G401.6 (cell line): Measurements from ENCODE around the gene ADGRF1.

Source experiments
- FAIRE-seq: peaks from 2 replicates; lab custom pipeline; 2012; peaks lifted over from hg19 to GRCh38; lab: Jason Lieb, UNC

The ADGRF1 gene

DNA sequence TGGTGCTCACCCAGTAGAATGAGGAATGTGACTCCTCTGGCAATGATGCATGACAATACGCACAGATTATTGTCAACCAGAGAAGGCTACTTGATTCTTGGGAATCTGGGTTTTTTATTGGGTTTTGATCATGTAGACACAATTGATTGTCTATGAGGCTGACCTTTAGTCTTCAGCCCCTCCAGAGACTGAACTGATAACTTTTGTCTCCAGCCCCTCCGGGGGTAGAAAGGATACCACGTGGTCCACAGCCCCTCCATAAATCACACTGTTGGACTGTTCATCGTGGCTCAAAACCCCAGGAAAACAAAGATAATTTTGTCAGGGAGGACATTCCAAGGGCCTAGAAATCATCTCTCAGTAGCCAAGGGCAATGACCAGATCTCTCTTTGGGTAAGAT, 62.9 kb downstream of the ADGRF1 start:
- no peak for FAIRE-seq

DNA sequence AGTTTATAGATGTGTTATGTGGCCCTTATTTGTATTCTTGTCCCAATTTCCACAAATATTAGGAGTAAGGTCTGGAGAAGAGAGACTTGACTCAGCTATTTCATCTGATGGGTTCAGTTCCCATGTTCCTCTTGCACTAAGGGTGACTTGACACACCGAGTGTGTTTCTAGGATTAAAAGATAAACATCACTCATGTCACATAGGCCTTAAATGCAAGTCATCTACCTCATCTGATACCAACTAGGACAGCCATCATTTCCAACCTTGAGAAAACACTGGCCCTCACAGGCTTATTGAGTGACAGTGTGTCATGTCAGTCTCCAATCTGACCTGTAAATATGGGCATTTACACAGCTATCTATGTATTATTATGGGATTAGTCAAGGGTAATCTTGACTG, 67.3 kb downstream of the ADGRF1 start:
- no peak for FAIRE-seq

DNA sequence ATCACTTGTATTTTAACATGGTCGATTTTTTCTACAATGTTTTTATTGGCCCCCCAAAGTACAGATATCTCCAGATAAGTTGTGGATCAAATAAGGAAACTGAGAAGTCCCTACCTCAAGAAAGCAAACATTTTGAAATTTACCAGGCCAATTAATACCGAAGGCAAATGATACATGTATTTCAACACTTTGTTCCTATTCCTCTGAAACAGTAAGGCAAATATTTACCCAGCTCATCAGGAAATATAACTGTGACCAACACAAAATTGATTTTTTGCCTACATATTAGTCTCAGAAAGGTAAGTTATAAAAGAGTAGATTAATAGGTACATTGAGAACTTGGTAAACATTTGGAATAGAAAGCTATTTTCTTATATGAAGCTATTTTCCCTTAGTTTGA, 69.1 kb downstream of the ADGRF1 start:
- no peak for FAIRE-seq

DNA sequence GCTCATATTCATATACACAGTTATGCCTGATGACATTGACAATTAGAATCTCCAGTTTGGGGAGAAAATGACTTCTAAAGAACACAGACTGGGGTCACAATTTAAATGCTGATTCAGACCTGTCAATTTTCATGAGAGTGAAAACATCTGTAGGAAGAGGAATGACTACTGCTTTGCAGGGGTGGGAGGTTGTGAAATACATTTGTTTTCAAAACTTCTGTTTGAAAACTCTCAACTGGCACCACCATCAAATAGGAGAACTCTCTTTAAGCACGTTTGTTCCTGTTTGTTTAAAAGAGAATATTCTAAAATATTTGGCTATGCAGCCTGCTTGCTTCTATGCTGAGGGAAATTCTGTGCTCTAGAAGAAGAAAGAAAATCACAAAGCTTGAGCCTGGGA, 69.6 kb downstream of the ADGRF1 start:
- no peak for FAIRE-seq

DNA sequence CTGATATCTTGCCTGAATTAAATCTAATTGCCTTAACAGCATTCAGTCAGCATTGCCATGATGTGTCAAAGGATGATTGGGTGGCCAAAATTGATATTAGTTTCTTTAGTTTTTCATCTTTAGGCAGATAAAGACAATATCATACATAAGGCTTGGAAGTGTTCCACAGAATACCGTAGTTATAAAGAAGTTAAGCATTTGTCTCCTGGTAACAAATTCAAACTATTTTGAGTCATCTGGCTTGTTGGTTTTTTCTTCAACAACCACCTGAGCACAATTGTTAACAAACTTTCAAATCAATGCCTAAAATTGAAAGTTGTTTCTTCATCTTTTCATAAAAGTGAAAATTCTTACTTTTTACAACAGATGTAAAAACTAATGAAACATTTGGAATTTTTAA, 72.9 kb downstream of the ADGRF1 start:
- no peak for FAIRE-seq

DNA sequence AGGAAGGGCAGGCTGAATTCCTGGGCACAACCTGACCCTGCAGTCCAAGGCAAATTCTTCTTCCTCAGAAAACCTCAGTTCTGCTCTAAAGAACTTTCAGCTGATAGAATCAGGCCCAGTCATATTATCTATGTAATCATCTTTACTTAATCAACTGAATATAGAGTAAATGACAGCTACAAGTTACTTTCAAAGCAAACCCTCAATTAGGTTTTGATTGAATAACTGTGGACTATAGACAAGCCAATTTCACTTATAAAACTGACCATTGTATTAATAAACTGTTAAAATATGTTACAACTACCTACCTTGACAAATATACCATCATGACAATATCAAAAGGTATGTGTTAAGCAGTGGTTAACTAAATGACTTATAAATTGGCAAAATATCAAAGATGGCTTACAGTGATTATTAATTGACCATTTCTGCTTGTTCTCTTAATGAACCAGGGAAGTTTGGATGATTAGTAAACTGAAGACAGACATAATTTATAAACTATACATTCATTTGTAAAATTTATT, 74.2 kb downstream of the ADGRF1 start:
- FAIRE-seq = no peak

DNA sequence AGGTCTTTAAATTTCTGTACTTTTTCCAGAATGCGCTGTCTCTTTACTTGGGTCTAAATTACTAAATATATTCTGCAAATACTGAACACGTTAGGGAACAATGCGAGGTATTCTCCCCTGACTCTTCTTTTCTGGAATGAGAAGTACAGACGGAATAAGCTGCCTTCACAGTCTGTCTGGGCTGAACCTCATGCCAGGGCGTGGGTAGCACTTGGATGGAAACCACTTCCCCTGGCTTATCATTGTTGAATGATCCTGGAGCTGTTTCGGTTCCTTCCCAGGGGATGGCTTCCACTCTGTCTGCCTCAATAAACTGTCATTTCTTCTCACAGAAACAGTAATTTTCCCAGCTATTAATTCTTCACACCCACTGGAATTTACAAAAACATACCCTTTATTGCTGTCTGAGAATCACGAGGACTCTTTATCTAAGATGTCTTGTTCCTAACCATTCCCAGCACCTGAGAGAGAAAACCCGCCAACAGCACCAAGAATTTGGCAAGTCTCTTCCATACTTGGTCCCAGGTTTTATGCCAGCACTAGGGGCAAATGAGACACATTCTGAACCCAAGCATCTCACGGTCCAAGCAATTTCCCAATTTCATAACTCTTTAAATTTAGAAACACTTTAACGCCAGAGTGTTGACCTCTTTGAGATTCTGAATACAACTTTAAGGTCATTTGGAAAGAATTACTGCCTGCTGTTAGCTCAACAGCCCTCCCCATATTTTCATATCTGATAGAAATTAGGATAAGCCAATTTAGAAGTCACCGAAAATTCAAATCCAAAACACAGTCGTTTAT, 77.2 kb downstream of the ADGRF1 start:
- FAIRE-seq = no peak

DNA sequence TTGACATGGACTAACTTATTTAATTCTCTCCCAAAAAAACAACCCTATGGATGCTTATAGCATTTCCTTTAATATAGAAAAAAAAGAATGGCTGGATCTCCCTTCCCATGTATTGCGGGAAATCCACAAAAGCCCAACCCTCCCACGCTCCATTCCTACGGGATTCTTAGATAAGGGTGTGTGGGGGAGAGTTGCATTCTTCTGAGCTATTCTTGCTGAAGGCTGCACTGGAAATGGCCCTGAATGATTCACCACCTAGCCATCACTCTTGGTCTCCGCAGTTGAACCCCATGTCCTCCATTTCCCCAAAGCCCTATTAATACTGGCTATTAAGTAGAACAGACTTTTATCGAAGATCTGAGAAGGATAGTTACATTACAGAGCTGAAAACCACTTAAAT, 78.5 kb downstream of the ADGRF1 start:
- no peak for FAIRE-seq

DNA sequence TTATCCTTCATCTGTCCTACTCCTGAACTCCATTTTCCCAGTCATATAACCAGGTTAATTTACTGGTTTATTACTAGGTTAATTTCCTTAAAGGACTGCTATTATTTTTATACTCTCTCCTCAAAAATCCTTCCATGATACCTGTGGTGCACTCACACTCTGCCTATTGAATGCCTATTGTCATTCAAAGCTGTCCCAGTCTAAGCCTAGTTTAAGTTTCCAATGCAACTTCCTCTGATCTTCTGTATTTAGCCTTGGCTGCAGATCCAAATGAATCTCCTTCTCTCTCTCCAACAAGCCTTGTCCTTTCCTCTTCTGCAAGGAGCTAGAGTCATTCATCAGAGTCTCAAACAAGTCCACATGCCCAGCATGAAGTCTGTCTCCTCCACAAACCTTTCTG, 79.1 kb downstream of the ADGRF1 start:
- FAIRE-seq = no peak

DNA sequence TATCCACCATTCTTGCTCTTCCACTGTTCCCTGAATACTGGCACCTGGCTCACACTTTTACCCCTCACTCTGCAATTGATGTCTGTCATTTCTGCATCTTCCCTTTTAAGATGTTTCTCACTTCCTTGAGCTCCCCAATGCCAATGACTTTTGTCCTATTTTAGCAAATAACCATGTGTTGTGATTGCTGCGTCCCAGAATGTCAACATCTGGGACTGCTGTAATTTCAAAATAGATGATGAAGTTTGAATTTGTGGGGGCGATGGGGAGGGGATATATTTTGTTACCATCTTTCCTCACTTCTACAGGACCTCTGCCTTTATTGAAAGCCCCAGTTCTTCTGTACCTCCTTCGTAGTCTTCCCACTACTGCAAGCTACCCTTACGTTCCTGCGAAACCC, 80.4 kb downstream of the ADGRF1 start:
- FAIRE-seq = no peak

DNA sequence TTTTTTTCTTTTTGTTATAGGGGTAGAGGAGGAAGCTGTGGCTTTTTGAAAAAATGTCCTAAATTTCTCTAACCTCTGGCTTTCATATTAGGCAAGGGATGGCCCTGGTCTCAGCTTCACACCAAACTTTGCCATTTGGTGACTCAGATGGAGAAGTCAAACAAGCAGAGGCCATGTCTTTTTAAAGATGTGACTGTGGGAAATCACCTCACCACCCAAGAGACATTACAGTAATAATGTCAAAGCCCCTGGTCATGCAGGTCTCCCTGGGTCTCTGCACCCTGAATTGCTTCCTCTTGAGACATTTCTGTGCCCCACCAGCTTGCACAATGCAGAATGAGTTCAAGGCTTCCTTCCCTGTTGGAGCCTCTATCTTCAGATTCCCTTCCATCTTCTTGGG, 80.9 kb downstream of the ADGRF1 start:
- FAIRE-seq = no peak

DNA sequence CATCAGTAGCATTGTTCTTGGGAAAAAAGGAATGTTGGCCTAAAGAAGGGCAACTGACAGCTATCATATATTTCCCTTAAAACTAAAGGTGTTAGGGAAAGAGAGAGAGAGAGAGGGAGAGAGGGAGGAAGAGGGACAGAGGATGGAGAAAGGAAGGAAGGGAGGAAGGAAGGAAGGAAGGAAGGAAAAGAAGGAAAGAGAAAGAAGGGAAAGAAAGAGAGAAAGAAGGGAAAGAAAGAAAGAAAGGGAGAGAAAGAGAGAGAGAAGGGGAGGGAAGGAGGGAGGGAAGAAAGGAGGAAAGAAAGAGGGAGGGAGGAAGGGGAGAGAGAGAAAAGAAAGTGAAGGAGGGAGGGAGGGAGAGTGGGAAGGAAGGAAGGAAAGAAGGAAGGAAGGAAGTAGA, 82.7 kb downstream of the ADGRF1 start:
- FAIRE-seq = no peak

DNA sequence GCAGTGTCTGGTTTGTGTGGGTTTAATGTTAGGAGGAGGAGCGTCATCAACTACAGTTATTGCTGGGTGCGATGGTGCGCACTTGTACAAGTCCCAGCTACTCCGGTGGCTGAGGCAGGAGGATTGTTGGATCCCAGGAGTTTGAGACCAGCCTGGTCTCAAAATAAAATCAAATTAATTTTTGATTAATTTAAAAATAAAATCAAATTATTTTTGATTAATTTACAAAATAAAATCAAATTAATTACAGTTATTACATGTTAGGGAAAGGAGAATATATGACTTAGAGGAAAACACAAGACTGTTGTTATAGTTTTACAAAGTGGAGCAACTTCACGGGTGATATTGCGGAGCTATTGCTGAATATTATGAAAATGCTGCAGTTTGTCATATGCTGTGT, 85.7 kb downstream of the ADGRF1 start:
- no peak for FAIRE-seq

DNA sequence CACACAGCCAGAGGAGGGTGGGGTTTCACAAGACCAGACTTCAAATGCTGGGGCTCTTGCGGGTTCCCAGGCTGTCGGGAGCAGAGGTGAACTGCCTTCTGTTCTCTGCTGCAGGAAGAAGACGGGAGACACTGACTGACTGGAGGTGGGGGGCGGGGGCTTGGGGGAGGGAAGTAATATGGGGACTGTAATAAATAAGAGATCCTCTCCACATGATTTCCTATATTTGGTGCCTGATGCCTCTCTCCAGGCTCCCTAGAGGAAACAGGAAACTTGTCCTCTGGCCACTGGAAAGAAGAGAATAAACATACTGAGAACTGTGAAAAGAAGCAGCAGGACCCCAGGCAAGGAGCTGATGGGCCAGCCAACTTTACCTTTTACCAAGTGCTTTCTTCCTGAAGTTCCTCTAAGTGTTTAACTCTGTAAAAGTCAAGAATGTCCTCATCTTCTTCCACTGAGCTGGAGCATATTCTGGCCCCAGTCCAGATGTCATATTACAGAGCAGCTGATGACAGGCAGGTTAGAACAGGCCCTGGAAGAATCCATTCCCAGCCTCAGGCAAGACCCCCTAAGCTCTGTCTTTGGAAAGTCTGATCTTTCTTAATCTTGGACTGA, 87.2 kb downstream of the ADGRF1 start:
- FAIRE-seq = no peak

DNA sequence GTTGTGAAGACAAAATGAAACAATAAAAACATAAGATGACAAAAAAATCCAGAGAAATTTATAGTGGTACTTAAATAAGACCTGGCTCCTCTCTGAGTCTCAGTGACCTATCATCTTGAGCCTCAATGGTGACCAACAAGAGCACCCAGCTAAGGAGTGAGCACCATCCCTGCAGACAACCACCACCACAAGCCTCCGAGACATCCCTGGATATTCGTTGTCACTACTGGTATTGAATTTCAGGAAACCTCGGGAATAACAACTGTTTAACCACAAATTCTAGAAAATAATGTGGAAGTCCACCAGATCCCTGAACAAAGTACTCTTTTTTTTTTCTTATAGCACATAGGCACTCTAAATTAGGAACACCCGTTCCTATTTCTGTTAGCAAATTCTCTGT, 88.2 kb downstream of the ADGRF1 start:
- no peak for FAIRE-seq

DNA sequence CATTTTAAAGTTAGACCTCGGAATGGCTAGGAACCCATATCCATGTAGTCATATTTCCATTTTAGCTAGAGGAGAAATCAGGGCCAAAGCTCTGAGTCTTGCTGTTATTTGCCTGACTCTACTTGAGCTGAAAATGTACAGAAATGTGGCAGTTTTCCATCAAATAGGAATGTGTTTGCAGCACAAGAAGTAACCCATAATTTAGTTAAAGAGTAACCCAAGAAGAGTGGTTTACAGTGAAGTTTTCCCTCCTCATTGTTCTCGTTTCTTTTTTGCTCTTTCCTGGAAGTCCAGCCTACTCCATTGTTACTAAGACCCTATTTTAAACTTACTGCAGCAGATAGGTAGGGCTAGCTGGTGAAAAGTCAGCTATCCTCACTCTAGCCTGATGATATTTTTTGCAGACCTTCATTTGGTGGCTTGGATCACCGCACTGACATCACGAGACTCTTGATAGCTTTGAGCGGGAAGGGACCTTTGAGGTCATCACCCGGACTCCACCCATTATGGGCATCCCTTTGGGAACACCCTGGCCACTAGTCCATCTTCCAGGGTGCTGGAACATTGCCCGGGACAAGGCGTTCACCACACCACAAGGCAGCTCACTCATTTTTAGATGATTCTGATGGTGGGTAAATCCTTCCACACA, 92.4 kb downstream of the ADGRF1 start:
- no peak for FAIRE-seq

DNA sequence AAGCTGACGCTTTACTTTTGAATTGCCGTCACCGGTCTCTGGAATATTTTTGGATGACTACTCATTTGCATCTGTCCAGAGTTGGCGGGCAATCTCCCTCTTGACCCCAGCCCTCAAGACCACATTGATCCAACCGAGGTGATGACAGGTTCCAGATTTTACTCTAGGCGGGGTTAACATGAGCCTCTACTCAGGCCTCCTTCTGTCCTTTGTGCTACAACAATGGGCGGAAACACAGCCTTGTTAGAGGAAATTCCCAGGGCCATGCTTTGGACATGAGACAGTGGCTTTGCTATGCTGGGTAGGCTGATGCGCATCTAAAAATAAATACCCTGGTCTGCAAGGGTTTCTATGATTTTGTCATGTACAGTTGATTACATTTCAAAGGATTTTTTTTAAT, 93.4 kb downstream of the ADGRF1 start:
- FAIRE-seq = no peak
